ENCODE results near the gene SEPTIN1.

SEPTIN1 gene

GRCh38 chr16:30335598-30336474 is 46.5 kb downstream of the SEPTIN1 start:
- DNase-seq: no peak

- peak; percentile 78 for DNase-seq
Observed at GRCh38 chr16:30335028-30335597, 47.2 kb downstream of the SEPTIN1 start.

- peak; percentile 77 for DNase-seq
Observed at GRCh38 chr16:30334473-30334989, 47.8 kb downstream of the SEPTIN1 start.
